Germinal center (tissue), 1 donor: ENCODE results near the gene PIK3R5.

Experiments
- DNase-seq: peaks from one replicate; pipeline ENCODE4 v3.0.0; 2012; ENCODE audit warnings: mixed read lengths, low spot score

Gene PIK3R5

GRCh38 chr17:8875436-8875835, 90.1 kb downstream of the PIK3R5 start:
- DNase-seq: no peak

GRCh38 chr17:8873801-8874715, 91.4 kb downstream of the PIK3R5 start:
- DNase-seq: no peak

GRCh38 chr17:8872705-8873435, 92.6 kb downstream of the PIK3R5 start:
- DNase-seq: no peak

GRCh38 chr17:8872036-8872704, 93.3 kb downstream of the PIK3R5 start:
- DNase-seq: no peak

GRCh38 chr17:8871081-8871581, 94.4 kb downstream of the PIK3R5 start:
- no peak for DNase-seq

- no peak for DNase-seq
Observed at GRCh38 chr17:8870406-8871040, 95.0 kb downstream of the PIK3R5 start.

GRCh38 chr17:8869114-8869815, 96.2 kb downstream of the PIK3R5 start:
- no peak for DNase-seq

- DNase-seq: no peak
Observed at GRCh38 chr17:8868529-8868951, 97.0 kb downstream of the PIK3R5 start.

GRCh38 chr17:8868092-8868491, 97.4 kb downstream of the PIK3R5 start:
- DNase-seq: no peak

- DNase-seq: no peak
Observed at GRCh38 chr17:8867361-8867981, 98.0 kb downstream of the PIK3R5 start, which contains the start of gene PIK3R6. TSS of gene PIK3R6 (minus strand) at chr17:8867674. CDS start at chr17:8849794, 17,880 bp downstream.

GRCh38 chr17:8865811-8866210, 99.7 kb downstream of the PIK3R5 start:
- DNase-seq: no peak

GRCh38 chr17:8865385-8865784, 100.1 kb downstream of the PIK3R5 start:
- no peak for DNase-seq

GRCh38 chr17:8862213-8863056, 103.1 kb downstream of the PIK3R5 start:
- DNase-seq: no peak

- DNase-seq: no peak
Observed at GRCh38 chr17:8861495-8862181, 103.9 kb downstream of the PIK3R5 start.

GRCh38 chr17:8859804-8860430, 105.6 kb downstream of the PIK3R5 start:
- no peak for DNase-seq

GRCh38 chr17:8859027-8859803, 106.3 kb downstream of the PIK3R5 start:
- no peak for DNase-seq

- no peak for DNase-seq
Observed at GRCh38 chr17:8857919-8858318, 107.6 kb downstream of the PIK3R5 start.
